ENCODE results near the gene ZNF423.

DNA sequence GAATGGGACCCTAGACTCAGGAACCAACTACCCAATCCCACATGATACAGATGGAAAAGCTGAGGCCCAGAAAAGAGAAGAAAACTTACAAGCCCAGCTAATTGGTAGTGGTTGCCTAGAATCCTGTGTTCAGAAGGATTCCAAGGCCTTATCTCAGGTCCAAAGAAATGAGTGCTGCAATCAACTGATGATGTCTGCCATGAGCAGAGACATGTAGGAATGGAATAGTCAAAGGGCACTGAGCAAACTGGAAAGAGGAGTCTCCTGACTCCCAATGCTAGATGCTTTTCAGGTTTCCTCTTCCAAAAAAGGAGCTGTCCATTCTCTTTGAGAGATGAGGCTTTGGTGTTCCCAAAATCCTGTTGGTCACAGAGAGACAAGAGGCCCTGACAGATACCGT lies 210.6 kb downstream of the ZNF423 start:
- TF ChIP-seq, protein P1, sequence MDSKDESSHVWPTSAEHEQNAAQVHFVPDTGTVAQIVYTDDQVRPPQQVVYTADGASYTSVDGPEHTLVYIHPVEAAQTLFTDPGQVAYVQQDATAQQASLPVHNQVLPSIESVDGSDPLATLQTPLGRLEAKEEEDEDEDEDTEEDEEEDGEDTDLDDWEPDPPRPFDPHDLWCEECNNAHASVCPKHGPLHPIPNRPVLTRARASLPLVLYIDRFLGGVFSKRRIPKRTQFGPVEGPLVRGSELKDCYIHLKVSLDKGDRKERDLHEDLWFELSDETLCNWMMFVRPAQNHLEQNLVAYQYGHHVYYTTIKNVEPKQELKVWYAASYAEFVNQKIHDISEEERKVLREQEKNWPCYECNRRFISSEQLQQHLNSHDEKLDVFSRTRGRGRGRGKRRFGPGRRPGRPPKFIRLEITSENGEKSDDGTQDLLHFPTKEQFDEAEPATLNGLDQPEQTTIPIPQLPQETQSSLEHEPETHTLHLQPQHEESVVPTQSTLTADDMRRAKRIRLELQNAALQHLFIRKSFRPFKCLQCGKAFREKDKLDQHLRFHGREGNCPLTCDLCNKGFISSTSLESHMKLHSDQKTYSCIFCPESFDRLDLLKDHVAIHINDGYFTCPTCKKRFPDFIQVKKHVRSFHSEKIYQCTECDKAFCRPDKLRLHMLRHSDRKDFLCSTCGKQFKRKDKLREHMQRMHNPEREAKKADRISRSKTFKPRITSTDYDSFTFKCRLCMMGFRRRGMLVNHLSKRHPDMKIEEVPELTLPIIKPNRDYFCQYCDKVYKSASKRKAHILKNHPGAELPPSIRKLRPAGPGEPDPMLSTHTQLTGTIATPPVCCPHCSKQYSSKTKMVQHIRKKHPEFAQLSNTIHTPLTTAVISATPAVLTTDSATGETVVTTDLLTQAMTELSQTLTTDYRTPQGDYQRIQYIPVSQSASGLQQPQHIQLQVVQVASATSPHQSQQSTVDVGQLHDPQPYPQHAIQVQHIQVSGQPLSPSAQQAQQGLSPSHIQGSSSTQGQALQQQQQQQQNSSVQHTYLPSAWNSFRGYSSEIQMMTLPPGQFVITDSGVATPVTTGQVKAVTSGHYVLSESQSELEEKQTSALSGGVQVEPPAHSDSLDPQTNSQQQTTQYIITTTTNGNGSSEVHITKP (CRISPR knock-in tag; IDR thresholded peaks at IDR 0.05; ENCODE audit: low read depth): no peak
- TF ChIP-seq ZBTB4 (CRISPR knock-in tag; IDR thresholded peaks at IDR 0.05; ENCODE audit: borderline replicate concordance) (no peak), EZH2 (conservative IDR thresholded peaks at IDR 0.05; ENCODE audit: low read depth, low read length) (no peak), EHMT2 (IDR thresholded peaks at IDR 0.05; ENCODE audit: borderline replicate concordance, low read depth, low read length) (no peak), EP300 (IDR thresholded peaks at IDR 0.05; ENCODE audit: low read depth in 2 of 2, low read length in 2 of 2) (no peak), EP300 (CRISPR knock-in tag; IDR thresholded peaks at IDR 0.05; ENCODE audit: borderline replicate concordance) (no peak), GABPA (IDR thresholded peaks at IDR 0.05; ENCODE audit: low read depth, low read length) (no peak), GABPA (CRISPR knock-in tag; IDR thresholded peaks at IDR 0.05; ENCODE audit: low read depth) (no peak)

All from HepG2 (cell line).